ENCODE data around the gene MAB21L3.

MAB21L3 gene

DNA sequence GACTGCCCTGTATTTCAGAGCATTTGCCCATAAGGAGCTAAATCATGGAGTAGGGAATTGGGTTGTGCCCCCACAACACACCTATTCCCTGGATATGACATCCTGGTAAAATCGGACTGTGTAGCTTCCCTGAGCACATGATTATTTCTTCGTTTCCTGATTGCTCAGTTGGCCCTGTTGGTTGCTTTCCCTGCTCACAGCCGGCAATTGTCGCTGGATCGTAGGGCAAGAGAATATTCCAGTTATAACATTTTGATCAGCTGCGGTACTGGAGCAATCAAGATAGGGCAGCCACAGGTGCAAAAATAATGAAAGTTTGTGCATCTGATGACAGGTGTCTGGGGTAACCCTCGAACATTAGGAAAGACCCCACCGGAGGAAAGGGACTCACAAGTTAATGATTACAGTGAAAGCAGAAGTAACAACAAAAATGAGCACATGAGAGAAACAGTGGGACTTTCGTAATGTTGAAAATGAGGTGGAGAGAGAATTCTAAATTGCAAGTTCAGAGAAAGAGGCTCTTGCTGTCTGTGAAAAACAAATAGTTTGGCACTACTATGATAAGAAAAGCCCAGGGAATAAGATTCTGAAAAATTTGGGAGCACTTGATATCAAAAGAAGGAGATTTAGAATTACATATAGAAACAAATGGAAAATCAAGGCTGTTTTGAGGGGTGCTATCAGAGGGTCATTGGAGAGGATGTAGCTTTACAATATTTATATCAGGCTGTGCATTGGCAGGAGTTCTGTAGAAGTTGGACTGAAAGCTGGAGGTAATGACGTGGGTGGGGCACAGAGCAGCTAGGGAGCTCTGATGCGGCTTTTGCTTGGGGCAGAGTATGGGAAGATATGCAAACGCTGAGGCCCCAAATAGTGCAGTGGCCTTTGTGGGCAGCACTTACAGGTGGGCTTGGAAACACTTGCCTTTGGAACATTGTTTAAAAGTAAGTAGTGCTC lies at the start of gene MAB21L3:
Gene MAB21L3, plus strand, starts transcription at position 833 of the 957 bp plus-strand sequence. CDS start 1,217 bp downstream, outside the sequence.
- DNase-seq = no peak

DNA sequence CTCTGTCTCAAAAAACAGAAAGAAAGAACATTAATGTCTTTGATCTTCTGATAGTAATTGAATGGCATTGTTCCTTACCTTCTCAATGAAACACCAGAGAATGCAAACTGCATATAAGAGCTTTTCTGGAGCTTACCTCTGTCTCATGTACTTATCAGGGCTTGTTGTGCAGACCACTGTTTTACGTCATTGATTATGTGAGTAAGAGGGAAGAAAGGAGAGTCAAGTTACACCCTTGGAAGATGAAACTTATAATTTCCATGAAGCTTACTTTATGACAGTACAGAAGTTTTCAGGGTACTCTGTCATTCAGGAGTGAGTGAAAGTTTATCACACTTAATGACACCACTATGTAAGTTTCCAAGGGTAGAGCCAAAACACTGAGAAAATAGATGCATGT lies 49.0 kb upstream of the MAB21L3 start:
- DNase-seq = no peak

DNA sequence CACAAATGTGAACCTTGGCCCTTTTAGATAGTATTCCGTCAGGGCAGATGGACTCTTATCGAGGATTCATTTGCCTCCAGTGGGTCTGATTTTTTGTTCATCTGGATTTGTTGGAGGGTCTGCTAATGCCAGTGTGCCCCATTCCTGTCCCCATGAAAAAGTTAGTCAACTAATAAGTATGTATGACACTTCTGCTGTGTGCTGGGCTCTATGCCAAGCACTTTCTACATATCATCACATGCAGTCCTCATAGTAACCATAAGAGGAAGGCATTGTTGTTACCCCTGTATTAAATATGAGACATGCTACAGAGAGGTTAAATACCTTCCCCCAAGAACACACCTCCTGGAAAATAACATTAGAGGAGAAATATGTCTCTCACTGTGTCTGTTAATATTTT lies 46.6 kb upstream of the MAB21L3 start:
- no peak for DNase-seq

DNA sequence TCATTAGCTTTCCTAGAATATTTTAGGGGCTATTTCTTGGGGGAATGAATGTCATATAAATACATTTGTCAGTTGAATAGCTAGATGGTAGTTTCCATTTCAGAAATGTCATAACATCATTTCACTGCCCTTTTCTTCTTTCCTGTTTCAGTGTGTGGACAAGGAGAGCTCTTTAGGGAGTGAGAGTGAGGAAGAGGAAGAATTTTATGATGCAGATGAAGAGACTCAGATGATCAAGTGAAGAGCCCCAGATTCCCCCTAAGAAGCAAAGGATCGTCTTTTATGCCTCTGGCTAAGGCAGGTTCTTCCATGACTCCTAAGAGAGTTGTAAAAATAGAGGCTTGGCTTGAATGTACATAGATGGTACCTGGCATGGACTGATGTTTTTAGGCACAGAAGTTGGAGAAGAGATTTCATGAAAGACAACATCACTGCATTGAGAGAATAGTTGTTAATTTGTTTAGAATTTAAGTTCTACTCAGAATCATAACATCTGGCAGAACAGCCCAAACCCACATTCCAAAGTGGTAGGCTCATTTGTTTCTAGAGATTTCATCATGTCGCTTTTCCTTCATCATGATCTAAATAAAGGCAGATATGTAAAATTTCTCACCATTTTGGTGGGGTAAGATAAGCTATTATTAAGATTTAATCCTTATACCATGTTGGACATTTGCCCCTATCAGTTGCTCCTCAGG lies 44.2 kb upstream of the MAB21L3 start:
- no peak for DNase-seq

DNA sequence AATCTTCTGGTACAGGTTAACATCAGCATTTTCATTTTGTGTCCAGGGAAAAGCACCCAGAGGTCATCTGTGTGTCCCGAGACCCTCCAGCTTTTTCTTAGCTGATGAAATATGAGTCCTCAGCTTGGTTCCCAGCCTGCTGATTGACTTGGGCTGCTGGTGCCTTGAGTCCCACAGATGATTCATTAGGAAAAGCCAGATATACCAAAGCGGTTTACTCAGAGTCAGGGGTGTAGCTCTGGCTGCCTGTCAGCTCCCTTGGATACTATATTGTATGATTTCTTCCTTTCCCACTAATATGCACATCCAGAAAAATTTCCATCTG lies 43.7 kb upstream of the MAB21L3 start:
- no peak for DNase-seq

DNA sequence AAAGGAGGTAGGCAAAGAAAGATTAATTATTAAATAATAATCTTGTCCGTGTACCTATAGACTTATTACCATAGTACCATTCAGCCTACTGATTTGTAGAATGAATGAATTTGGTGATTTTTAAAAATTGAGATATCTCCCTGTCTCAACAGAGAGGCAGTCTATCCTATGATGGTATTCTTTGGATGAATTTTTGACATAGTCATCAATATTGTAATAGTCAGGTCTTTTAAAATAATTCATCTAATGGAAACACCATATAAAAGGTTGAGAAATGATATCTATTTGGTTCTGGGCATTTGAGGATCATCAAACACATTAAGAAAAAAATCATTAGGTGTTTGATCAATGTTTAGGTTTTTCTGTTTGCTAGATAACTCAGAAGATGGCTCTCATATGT lies 35.6 kb upstream of the MAB21L3 start:
- DNase-seq = no peak

DNA sequence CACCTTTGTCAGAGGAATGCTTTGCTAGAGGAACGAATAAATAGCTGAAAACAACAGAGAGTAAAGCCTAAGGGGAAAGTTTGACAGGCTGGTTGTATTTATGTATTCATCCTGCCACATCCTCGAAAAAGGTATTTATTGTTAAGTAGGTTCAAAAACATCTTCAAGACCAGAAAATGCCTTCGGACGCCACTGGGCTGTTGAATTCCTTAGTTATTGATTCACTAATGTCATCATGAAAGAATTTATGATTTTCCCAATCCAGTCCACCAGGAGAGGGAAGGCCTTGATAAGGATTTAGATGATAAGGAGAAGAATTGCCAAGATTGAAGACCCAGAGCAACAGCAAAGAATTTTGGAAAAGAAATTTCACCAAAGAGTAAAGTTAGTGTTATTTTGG lies 35.2 kb upstream of the MAB21L3 start:
- DNase-seq = no peak

DNA sequence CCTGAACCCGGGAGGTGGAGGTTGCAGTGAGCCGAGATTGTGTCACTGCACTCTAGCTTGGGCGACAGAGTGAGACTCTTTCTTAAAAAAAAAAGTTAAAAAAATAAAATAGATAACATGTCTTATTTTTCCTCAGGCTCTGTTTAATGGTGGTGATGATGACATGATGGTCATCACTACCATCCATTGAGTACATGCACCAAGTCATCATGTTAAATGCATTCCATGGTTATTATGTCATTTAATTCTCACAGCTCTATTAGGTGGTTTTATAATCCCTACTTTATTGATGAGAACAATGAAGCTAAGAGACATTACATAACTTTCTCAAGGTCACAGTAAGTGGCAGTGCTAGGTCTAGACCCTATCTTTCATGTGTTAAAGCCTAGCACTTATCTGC lies 34.4 kb upstream of the MAB21L3 start:
- no peak for DNase-seq

DNA sequence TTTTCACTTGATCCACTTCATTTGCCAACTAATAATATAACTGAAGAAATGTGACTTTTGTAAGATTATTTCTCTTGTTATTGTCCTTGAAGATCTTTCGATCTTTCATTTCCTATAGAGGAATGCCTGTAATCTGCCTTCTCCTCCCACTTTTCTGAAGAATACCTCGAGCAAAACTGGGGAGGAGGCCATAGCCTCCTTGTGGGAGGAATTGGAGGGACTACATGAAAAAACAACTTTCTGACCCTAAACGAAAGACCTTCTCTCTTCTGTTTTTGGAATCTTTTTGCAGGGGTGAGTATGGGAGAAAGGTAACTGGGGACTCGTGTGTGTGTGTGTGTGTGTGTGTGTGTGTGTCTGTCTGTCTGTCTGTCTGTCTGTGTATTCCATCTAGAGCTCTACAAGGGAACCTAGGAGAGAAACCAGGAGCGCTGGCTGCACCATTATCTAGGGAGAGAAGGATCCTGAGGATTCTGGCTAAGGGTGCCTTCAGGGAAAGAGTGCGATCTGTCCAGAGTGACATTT lies 32.4 kb upstream of the MAB21L3 start:
- DNase-seq = no peak

DNA sequence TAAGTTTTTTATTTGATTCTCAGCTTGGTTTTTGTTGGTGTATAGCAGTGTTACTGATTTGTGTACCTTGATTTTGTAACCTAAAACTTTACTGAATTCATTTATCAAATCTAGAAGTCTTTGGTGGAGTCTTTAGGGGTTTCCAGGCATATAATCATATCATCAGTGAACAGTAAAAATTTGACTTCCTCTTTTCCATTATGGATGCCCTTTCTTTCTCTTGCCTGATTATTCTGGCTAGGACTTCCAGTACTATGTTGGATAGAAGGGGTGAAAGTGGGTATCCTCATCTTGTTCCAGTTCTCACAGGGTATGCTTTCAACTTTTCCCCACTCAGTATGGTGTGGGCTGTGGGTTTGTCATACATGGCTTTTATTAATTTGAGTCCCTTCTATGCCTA lies 23.6 kb upstream of the MAB21L3 start:
- DNase-seq = no peak

DNA sequence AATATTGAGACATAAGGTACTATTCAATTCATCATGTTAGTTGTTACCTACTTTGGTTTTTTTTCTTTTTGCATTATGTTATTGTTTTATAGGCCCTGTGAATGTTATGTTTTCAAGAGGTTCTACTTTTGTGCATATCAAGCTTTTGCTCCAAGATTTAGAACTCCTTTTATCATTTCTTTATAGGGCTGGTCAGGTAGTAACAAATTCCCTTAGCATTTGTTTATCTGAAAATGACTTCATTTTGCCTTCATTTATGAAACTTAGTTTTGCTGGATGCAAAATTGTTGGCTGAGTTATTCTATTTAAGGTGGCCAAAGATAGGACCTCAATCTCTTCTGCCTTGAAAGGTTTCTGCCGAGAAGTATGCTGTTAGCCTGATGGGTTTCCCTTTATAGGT lies 21.3 kb upstream of the MAB21L3 start:
- no peak for DNase-seq

DNA sequence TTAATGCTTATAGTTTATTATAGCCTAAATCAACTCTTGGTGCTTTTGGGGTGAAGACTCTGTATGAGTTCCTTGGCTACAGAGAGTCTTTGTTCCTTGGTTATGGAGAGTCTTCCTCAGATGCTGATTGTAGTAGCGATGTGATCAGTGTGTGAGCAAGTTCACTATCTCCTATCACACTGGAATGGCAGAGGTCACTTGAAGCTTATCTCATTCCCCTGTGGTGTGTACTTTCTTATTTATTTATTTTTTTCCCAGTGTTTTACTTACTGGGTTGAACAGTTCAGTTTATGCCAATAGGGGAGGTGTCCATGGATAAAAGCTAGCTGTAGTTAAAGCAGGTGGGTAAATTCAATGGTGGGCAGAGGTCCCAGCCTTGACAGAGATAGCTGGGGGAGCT lies 20.1 kb upstream of the MAB21L3 start:
- DNase-seq = no peak

DNA sequence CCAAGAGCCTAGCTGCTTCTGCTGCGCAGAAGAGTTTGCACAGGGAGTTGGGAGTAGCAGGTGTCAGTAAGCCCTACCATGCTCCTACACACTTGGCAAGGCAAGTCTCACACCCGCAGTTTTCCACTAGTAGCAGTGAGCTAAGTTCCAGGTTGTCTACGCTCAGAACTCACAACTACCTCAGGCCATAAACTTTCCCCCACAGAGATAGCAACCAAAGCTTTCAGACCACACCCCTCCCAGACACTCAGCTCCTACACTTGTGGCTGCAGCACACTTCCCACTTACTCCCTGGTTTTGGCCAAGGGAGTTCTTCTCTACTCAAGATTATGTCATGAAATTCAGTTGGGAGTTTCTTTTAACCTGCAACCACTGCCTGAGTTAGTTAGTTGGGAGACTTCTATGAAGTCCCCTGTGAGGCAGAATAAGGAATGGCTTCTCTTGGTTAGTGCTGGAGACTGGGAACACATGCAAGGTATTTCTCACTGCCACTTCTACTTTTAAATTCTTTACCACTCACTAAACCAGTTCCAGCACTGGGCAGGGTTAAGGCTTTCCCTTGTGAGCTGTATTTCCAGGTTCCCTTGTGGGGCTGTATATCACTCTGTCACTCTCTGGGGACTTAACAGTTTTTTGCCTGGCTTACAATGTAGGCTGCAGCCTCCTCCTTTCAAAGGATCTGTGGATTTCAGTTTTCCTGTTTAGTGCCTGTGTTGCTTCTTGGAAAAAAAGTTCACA lies 18.3 kb upstream of the MAB21L3 start:
- DNase-seq = no peak

DNA sequence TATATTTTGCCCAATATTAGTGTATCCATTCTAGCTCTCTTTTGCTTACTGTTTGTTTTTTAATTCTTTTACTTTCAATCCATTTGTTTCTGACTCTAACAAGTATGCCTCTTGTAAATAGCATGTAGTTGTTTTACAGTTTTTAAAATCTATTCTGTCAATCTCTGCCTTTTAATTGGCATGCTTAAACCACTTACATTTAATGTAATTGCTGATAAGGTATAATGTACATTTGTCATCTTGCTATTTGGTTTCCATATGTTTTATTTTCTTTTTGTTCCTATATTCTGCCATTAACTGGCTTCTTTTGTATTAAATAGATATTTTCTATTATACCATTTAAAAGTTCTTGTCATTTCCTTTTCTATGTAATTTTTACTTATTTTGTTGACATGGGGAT lies 16.2 kb upstream of the MAB21L3 start:
- DNase-seq = no peak

DNA sequence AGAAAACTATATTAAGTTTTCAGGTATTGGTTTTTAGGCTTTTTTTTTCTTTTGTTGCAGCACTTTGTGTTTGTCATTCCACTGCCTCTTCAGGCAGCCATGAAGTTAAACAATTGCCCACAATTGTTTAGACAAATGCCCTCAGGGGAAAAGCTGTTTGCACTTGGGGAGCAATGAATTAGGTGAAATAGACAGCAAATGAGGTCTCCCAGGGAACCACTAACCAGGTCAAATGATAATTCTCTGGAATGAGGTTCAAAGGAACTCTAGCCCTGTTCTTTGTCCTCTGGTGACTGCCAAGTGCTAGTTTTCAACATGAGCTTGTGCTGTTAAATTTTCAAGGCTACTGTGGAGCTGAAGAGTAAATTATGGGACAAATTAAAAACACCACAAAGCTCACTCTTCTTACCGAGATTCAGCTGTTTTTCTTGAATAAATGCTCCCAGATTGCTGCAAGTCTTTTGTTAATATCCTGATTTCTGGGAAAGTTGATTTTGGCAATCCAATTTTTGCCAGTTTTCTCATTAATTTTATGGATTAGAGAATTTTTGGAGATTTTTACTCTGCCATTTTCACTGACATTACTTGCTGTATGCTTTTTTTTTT lies 15.1 kb upstream of the MAB21L3 start:
- no peak for DNase-seq

DNA sequence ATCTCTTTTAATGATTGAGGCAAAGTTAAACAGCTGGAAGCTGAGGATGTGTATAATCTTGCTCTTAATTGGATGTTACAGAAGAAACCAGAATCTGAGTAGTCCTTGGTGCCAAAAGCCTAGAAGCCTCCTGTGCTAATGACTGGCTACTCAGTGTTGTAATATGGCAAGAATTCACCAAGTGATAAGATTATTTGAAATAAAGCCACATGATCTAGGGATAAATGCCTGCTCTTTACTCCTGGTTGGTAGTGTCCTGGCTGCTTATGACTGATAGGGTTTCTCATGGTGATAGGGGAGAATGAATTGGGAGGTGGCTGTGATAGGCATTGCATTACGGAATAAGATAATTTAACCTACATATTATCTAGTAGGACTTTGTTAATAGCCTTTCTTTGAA lies 13.6 kb upstream of the MAB21L3 start:
- no peak for DNase-seq

DNA sequence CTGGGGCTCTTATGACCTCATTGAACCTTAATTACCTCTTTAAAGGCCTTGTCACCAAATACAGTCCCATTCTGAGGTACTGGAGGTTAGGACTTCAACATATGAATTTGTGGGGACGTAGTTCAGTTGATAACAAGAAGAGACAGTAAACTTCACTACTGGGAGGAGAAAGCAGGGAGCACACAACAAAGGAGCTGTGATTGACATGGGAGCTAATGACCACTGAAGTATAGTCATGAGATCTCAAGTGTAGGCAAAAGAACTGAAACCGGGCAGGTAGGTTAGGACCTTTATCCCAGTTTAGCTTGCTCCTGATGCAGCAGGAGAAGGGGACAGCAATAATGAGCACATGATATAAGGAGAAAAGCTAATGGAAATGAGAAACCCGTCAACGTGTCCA lies 11.8 kb upstream of the MAB21L3 start:
- DNase-seq = no peak

DNA sequence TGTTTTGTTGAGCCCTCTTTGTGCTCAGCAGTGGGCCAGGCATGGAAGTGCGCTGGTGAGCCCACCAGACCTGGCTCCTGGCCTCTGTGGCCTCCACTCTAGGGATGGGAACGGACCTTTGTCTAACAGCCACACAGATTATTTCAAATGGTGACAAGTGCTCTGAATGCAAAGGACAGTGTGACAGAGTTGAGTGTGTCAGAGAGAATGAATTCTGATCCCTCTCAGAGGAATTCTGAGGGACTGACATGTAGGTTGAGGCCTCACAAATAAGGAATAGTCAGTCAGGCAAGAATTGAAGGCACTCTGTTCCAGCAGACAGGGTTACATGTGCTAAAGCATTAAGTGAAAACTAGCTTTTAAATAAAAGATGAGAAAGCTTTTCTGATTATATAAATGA lies 11.3 kb upstream of the MAB21L3 start:
- no peak for DNase-seq

DNA sequence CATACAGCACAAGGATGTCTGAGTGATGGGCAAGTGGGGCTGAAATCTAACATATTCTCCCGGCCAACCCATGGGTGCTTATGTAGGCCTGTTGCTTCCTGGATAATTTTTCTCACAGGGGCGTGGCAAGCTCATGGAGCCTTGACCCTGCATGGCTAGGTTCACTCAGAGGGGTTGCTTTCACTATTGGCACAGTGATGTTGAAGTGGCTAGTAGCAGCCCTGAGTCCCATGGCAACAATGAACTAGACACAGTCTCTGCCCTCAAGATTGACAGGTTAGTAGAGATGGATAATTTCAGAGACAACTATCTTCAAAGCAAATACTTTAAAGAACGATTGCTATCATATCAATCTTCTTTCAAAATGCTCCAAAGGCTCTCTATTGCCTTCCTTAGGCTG lies 6.5 kb upstream of the MAB21L3 start:
- no peak for DNase-seq

DNA sequence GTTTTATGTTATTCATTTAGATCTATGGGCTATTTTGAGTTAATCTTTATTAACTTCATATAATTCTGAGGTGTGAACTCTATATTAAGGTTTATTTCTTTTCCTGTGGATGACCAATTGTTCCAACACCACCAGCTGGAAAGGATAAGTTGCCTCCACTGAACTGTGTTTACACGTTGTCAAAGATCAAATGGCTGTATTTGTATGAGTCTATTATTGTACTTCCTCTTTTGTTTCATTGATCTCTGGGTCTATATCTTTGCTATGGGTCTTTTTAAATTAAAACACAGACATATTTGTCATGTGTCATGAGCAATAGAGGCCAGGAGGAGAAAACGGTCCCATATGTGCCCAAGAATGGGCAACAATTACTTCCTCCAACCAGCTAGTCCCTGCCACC lies 5.2 kb upstream of the MAB21L3 start:
- no peak for DNase-seq

DNA sequence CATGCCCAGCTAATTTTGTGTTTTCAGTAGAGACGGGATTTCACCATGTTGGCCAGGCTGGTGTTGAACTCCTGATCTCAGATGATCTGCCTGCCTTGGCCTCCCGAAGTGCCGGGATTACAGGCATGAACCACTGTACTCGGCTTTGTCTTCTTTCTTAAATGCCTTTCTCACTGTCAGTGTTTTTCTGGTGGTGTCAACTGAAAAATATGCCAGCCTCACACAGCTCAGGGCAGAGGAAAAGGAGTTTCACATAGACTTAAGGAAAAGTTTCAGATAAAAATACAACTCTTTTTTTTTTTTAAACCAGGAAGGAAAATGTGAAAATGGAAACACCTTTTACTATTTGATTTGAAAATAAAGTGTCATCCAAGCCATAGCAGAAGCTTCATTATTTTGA lies 4.6 kb upstream of the MAB21L3 start:
- no peak for DNase-seq

DNA sequence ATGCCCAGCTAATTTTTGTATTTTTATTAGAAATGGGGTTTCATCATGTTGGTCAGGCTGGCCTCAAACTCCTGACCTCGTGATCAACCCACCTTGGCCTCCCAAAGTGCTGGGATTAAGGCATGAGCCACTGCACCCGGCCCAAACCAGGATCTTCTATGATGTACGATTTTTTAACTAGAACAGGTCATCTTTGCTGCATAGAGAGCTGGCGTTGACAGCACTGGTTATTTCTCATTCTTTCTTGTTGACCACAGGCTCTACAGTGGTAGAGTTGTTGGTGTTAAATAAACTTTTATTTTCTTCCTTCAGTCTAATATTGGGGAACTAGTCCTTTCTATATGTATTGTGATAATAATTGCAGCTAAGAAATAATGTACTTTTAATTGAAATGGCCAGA lies 3.8 kb upstream of the MAB21L3 start:
- DNase-seq = no peak

DNA sequence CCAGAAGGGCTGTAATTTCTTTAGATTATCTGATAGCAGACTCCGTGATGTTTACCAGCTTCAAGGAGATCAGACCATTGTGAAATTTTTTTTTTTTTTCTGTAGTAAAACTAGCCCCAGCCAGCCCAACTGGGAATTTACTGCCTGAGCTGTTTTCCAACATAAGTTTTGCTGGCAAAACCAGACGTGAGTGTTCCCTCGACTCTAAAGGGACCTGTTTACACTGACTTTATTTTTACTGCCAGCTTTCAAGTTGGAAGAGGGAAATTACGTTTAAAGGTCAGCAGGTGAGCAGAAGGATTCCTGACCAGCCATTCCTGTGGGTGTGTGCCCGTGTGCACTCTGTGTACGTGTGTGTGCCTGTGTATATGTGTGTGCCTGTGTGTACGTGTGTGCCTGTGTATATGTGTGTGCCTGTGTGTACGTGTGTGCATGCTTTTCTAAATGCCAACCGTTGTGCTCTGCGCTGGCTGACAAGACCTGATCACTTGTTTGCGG lies 374 bp downstream of the MAB21L3 start:
- no peak for DNase-seq

Measured in CD4-positive, alpha-beta T cell treated with Interleukin-12 subunit alpha and Interleukin-12 subunit beta, for 1 hour (primary cell).